CD4-positive, alpha-beta T cell treated with Interleukin-10 for 1 hour (primary cell): ENCODE data around the gene TWSG1.
"Not testable (repeated sequence)": the region's sequence is repeated elsewhere in the genome, so short reads cannot be mapped to it uniquely, and the experiment has no call there.

Experiments
- DNase-seq: peaks from one replicate; pipeline ENCODE4 v3.0.0-alpha.2; 2020

TWSG1 gene

DNA sequence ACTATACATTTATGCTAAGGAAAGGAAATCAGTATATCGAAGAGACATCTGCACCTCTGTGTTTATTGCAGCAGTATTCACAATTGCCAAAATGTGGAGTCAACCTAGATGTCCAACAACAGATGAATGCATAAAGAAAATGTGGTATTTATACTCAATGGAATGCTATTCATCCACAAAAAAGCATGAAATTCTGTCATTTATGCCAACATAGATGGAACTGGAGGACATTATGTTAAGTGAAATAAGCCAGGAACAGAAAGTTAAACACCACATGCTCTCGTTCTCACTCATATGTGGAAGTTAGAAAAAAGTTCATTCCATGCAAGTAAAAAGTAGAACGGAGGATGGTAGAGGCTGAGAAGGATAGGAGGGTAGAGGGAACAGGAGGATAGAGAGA lies 59.5 kb downstream of the TWSG1 start:
- no peak for DNase-seq

DNA sequence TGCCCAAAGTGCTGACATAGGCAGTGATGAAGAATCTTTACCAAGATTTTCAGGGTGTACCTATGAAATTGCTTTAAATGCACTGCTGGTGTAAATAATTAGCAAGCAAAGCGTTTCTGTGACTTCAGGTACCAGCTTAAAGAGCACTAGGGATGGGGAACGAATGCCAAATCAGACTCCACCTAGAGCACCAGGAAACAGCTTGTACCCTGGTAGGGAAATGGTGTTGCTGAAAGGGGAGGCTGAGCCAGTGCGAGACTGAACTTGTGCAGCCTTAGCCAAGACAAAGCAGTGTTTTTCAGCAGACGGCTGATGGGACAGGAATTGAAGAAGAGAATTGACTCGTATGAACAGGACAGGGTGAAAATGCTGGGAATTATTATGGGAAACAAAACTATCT lies 65.6 kb downstream of the TWSG1 start:
- no peak for DNase-seq

DNA sequence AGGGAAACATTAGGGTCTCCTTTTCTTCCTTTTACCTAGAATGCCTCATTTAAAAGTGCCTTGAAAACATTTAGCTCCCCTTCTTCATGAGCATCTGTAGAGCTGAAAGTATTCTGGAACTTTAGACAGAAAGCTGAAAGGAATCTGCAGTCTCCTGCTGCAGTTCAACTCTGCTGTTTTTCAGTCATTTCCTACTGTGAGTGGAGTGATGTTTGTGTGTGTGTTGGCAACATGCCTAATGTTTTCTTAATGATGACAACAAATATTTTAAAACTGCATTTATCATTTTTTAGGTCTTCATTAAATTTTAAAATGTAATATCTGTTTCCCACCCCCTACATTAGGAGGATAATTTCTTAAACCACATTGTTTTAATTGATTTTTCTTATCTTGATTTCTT lies 66.6 kb downstream of the TWSG1 start:
- DNase-seq: no peak

GRCh38 chr18:9402358-9403007 lies 67.9 kb downstream of the TWSG1 start:
- not testable (repeated sequence) for DNase-seq

- DNase-seq: no peak
These were observed 69.4 kb downstream of the TWSG1 start for GRCh38 chr18:9403795-9404564.

GRCh38 chr18:9404565-9405060 lies 70.0 kb downstream of the TWSG1 start:
- DNase-seq: no peak

DNA sequence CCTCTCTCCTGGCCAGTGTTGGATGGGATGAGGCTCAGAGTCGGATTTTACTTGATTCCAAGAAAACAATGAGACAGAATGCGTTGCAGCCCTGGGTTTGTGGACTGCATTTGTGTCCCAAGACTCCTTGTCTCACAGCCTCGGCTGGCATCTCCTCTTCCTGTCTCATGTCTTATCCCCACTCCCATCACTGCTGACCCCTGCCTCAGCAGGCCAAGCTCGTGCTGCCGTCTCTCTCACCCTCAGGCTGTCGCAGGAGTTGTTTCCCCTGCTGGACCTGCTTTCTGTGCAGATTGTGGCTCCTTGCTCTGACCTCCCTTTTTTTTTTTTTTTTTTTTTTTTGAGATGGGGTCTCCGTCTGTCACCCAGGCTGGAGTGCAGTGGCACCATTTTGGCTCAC lies 70.6 kb downstream of the TWSG1 start:
- DNase-seq: no peak

DNA sequence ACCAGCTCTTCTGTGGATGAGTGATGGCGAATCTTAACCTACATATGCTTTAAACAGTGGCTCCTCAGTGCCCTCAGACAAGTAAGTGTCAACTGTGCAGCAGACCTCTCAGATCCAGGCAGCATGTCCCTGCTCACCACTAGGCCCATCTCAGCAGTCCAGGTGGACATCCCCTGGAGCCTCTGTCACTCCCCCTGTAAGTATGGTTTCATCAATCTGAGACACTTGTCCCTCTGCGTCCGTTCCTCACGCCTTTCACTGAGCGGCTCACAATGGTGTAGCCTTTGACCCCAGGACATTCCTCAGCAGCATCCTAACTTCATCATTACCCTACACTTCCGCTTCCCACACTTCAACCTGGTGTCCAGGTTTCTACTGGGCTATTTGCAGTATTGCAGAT lies 71.4 kb downstream of the TWSG1 start:
- no peak for DNase-seq

- no peak for DNase-seq
These were observed 75.9 kb downstream of the TWSG1 start for GRCh38 chr18:9410515-9410914.

GRCh38 chr18:9413576-9413975 lies 79.0 kb downstream of the TWSG1 start:
- no peak for DNase-seq

DNA sequence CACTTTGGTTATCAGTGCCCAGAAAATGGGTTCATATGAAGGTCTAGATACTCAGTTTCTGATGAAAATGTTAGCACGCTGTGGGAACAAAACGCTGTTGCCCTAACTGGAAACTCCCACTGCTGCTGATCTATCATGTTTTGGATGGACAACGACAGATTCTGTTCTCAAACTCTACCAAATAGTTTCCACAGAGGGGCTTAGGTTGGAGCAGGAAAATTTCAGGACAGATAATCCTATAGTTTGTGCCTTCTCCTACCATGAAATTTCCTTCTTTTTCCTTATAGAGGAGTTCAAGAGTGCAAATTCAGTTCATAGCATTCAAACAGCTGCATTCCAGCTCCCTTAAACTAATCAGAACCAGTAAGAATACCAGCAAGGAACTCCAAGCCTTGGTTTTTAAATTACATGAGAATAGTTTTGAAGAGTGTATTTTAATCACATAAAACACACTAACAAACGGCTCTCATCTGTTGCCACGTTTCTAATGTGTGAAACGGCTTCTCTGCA lies 82.0 kb downstream of the TWSG1 start:
- DNase-seq: no peak

GRCh38 chr18:9417073-9417851 lies 82.7 kb downstream of the TWSG1 start:
- no peak for DNase-seq

DNA sequence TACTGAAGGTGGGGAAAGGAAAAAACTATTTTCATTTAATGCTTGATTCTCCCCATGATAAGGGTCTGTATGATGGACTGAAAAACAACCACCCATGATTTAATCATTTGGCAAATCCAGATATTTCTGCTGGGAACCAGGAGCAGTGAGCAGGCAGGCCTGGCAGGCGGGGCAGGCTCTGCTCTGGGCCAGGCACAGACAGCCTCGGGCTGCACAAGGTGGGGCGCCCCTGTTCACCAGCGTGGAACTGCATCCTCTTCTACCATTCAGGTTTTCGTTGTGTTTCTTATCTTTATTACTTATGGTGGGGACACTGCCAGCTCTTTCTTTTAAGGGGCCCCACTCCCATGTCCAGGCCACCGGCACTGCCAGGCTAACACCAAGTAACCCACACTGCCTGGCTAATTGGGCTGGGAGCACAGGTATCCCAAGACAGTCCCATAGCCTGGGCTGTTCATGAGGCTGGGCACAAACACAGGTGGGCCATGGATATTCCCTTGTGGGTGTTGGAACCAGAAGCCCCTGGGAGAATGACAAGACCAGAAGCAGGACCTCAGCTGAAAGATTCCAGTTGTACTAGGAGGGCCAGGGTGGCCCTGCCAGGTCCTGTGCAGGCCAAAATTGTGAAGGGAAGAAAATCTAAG lies 83.6 kb downstream of the TWSG1 start:
- DNase-seq: no peak

- no peak for DNase-seq
These were observed 85.5 kb downstream of the TWSG1 start for GRCh38 chr18:9419956-9420631.

DNA sequence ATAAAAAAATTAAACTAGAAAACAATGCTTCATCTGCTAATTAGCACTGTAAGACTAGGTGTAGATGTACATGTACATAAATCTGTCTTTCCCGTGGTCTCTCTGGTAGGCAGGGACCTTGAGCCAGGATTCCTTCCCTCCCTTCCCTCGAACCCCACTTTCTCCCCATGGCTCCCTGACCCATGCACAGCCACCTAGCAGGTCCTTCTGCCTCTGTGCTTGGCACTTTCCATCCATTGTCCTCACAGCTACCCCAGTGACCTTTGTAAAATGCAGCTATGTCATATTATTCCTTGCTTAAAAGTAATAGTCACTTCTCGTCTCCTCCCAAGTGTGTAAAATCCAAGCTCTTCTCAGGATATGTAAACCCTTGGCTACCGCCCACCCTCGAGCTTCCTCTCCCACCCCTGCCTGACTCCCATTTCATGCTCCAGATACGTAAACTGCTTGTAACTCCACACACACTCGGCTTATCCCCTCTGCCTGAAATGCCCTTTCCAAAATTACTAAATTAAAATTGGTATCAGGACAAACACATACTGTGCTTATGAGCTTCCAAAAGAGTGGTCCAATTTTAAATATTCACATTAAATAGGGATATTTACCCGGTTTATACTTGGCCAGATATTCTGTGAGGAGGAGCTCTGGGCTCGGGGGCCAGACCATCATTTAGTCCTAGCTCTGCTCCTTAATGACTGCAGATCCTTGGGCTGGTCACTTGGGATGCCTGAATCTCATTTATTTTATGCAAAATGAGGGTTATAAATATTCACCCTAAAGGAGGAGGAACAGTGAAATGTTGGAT lies 86.7 kb downstream of the TWSG1 start:
- DNase-seq: no peak

DNA sequence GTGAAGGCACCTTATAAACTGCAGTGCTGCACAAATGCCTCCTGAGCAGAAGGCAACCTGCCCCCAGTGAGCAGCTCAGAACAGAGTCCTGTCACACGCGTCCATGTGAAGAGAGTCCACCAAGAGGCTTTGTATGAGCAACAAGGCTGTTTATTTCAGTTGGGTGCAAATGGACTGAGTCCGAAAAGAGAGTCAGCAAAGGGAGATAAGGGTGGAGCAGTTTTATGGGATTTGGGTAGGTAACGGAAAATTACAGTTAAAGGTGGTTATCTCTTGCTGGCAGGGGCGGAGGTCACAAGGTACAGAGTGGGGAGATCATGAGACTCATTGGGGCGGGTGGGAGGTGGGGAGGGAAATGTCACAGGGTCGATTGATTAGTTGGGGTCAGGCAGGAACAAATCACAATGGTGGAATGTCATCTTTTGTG lies 87.3 kb downstream of the TWSG1 start:
- no peak for DNase-seq

- no peak for DNase-seq
These were observed 88.4 kb downstream of the TWSG1 start for GRCh38 chr18:9422816-9423519.

DNA sequence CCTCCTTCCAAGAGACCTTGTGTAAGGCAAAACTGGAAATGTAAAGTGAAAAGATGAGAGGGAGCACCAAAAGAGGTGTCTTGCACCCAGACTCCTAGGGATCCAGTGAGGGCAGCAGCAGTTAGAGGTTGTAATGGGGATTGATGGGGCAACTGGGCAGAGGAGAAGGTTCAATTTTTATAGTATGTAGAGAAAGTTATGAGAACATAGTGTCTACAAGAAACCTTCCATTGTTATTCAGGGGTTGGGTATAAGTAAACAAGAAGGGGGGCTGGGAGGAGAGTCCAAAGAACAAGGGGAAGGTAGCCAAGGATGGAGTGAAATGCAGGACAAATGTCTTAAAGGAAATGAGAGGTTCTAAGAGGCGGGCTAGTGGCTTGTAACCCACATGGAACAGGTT lies 89.1 kb downstream of the TWSG1 start:
- not testable (repeated sequence) for DNase-seq

- not testable (repeated sequence) for DNase-seq
These were observed 89.7 kb downstream of the TWSG1 start for GRCh38 chr18:9424235-9424634.

- no peak for DNase-seq
These were observed 92.2 kb downstream of the TWSG1 start for GRCh38 chr18:9426753-9427152.

DNA sequence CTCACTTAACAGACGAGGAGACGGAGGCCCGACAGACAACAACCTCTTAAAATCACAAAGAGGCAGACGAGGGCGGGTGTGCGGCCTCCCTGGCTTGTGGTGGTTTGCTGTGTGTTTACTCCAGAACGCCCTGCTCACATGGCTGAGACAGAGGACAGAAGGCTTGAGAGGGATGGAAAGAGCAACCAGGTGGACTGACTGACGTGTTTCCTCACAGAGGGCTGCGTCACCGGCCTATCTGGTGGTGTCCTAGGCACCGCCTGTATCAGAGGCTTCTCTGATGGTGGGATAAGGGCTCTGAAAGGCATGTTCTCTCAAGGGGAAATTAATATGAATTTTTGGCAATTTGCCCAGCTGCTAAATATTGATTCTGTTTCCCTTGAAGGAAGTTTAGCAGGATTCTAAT lies 93.7 kb downstream of the TWSG1 start:
- no peak for DNase-seq
